DND-41 (cell line): Measurements from ENCODE around the gene MRPS10.

Experiments used
- ATAC-seq: fragments of 200-7000 bp; cut with Tn5 transposase; 3 replicates; pipeline ENCODE4 v1.9.1; 2021; ENCODE audit warnings: low read depth; ENCODE audit not compliant: insufficient read depth
- DNase-seq: peaks from one replicate; pipeline ENCODE4 v3.0.0-alpha.2; 2020
- H2AFZ ChIP-seq: 2 replicates; pipeline ENCODE4 v1.6.0; 2012; ENCODE audit warnings: low read depth, low read length
- H3K27ac ChIP-seq: 2 replicates; pipeline ENCODE4 v1.5.1; 2012; ENCODE audit warnings: low read length, inconsistent platforms
- H3K27me3 ChIP-seq: fragments of 200-600 bp; sonication (generic); 2 replicates; pipeline ENCODE4 v1.6.0; 2012; ENCODE audit warnings: low read length, mild to moderate bottlenecking, inconsistent platforms; ENCODE audit not compliant: insufficient read depth, poor library complexity
- H3K36me3 ChIP-seq: 2 replicates; pipeline ENCODE4 v1.5.1; 2012; ENCODE audit warnings: low read length, inconsistent platforms; ENCODE audit not compliant: insufficient read depth
- H3K4me1 ChIP-seq: 2 replicates; pipeline ENCODE4 v1.5.1; 2012; ENCODE audit warnings: mild to moderate bottlenecking, low read length; ENCODE audit not compliant: insufficient read depth
- H3K4me2 ChIP-seq: 2 replicates; pipeline ENCODE4 v1.6.0; 2012; ENCODE audit warnings: mild to moderate bottlenecking, moderate library complexity, low read length, inconsistent platforms; ENCODE audit not compliant: insufficient read depth
- H3K4me3 ChIP-seq, 2 experiments: fragments of 200-600 bp in 1 of 2; shearing (Covaris generic) in 1 of 2; 2 replicates each; pipeline ENCODE4 v1.5.1; 2012 to 2016; ENCODE audit warnings: inconsistent platforms in 2 of 2, low read length in 2 of 2, mild to moderate bottlenecking in 2 of 2, low read depth in 1 of 2, moderate library complexity in 1 of 2
- H3K79me2 ChIP-seq: 2 replicates; pipeline ENCODE4 v1.6.0; 2012; ENCODE audit warnings: low read length, inconsistent platforms; ENCODE audit not compliant: insufficient read depth
- H3K9ac ChIP-seq: 2 replicates; pipeline ENCODE4 v1.6.0; 2012; ENCODE audit warnings: low read depth, mild to moderate bottlenecking, inconsistent platforms, low read length, moderate library complexity
- H3K9me3 ChIP-seq: 2 replicates; pipeline ENCODE4 v1.5.1; 2012; ENCODE audit warnings: low read length, moderate library complexity, mild to moderate bottlenecking, inconsistent platforms; ENCODE audit not compliant: insufficient read depth, severe bottlenecking
- H4K20me1 ChIP-seq: 2 replicates; pipeline ENCODE4 v1.6.0; 2012; ENCODE audit warnings: low read length; ENCODE audit not compliant: insufficient read depth
- CTCF ChIP-seq: IDR thresholded peaks from 2 replicates; pipeline ENCODE4 v1.5.1; 2012; ENCODE audit warnings: borderline replicate concordance, low read length, moderate library complexity, mild to moderate bottlenecking; ENCODE audit not compliant: poor library complexity, severe bottlenecking; ENCODE audit errors: extremely low read depth
- EZH2 ChIP-seq: IDR thresholded peaks from 3 replicates; pipeline ENCODE4 v1.6.1; 2012; ENCODE audit warnings: borderline replicate concordance, low read depth, mild to moderate bottlenecking, moderate library complexity, low read length, inconsistent platforms; ENCODE audit not compliant: severe bottlenecking

The MRPS10 gene

GRCh38 chr6:42260396-42260888 lies 42.8 kb upstream of the MRPS10 start:
- Histone ChIP-seq H3K36me3 (peaks cover 7% of the 10 kb centered on the region), H3K79me2 (no peaks in the 10 kb centered on the region), H3K4me2 (no peak overlapping the region), H2AFZ (no peak overlapping the region), H3K4me1 (no peaks in the 10 kb centered on the region), H3K4me3 (no peak overlapping the region), H3K27ac (no peak overlapping the region), H3K9me3 (no peaks in the 10 kb centered on the region), H4K20me1 (no peaks in the 10 kb centered on the region), H3K27me3 (no peaks in the 10 kb centered on the region), H3K9ac (no peak overlapping the region)
- no peak for DNase-seq
- peak; percentile 35 for ATAC-seq
- TF ChIP-seq CTCF = no peak
- no peak for TF ChIP-seq EZH2

GRCh38 chr6:42259841-42260395 lies 42.3 kb upstream of the MRPS10 start:
- H3K27ac ChIP-seq = no peak overlapping the region
- no peaks in the 10 kb centered on the region for H3K27me3 ChIP-seq
- no peak overlapping the region for H2AFZ ChIP-seq
- TF ChIP-seq EZH2 (no peak), CTCF (no peak)
- H4K20me1 ChIP-seq = no peaks in the 10 kb centered on the region
- no peak overlapping the region for H3K4me3 ChIP-seq
- H3K36me3 ChIP-seq = peaks cover 7% of the 10 kb centered on the region
- DNase-seq = no peak
- no peak overlapping the region for H3K9ac ChIP-seq
- no peak for ATAC-seq
- H3K79me2 ChIP-seq = no peaks in the 10 kb centered on the region
- no peak overlapping the region for H3K4me2 ChIP-seq
- H3K4me1 ChIP-seq = no peaks in the 10 kb centered on the region
- no peaks in the 10 kb centered on the region for H3K9me3 ChIP-seq

GRCh38 chr6:42259286-42259685 lies 41.6 kb upstream of the MRPS10 start:
- no peak for ATAC-seq
- Histone ChIP-seq H4K20me1 (no peaks in the 10 kb centered on the region), H3K4me2 (no peak overlapping the region), H3K27ac (no peak overlapping the region), H3K9me3 (no peaks in the 10 kb centered on the region), H3K79me2 (no peaks in the 10 kb centered on the region), H3K9ac (no peak overlapping the region), H3K36me3 (peaks cover 11% of the 10 kb centered on the region), H3K4me1 (no peaks in the 10 kb centered on the region), H2AFZ (no peak overlapping the region), H3K27me3 (no peaks in the 10 kb centered on the region), H3K4me3 (no peak overlapping the region)
- TF ChIP-seq EZH2 (no peak), CTCF (no peak)
- DNase-seq = no peak
